GM12878 (cell line): ENCODE results near the gene TENT5A. TPM values are rescaled to one million over a fixed set of nuclear protein-coding genes. Genes with fewer than 3 reads are reported as not detected.

ENCODE experiments used
- ATAC-seq: fragments of 200-7000 bp; cut with Tn5 transposase; 3 replicates; pipeline ENCODE4 v1.9.1; 2020; ENCODE audit warnings: mild to moderate bottlenecking, moderate library complexity
- BruUV-seq: library from RNA; stranded (reverse); fragments of 400-500 nt; replicated peaks from 2 replicates; lab custom pipeline; 2021; lab: Mats Ljungman, UMichigan
- CTCF ChIA-PET: fragments of 300-600 bp; sonication (Branson Sonifier 250); formaldehyde crosslinking; extraction: SDS; loops from one replicate; lab custom pipeline; 2021; ENCODE audit warnings: inconsistent platforms; lab: Yijun Ruan, JAX
- POLR2A ChIA-PET: fragments of 350-600 bp; formaldehyde crosslinking; extraction: SDS; loops from one replicate; lab custom pipeline; 2021; ENCODE audit warnings: inconsistent platforms; lab: Charles Lee
- RAD21 ChIA-PET: fragments of 300-600 bp; sonication (Branson Sonifier 250); formaldehyde crosslinking; loops from one replicate; lab custom pipeline; 2023; ENCODE audit warnings: antibody characterized with exemption; ENCODE audit not compliant: unreplicated experiment; lab: Charles Lee
- SMC1A ChIA-PET: fragments of 300-600 bp; sonication (Branson Sonifier 250); formaldehyde crosslinking; loops from one replicate; lab custom pipeline; 2023; ENCODE audit not compliant: unreplicated experiment, uncharacterized antibody; lab: Charles Lee
- DNase-seq: peaks from one replicate; pipeline ENCODE4 v3.0.0-alpha.2; 2011; ENCODE audit warnings: low read depth, low spot score
- FAIRE-seq: peaks from 3 replicates; lab custom pipeline; 2011; peaks lifted over from hg19 to GRCh38; lab: Jason Lieb, UNC
- H2AFZ ChIP-seq: 2 replicates; pipeline ENCODE4 v1.6.0; 2011; ENCODE audit warnings: low read depth, low read length, control low read depth; ENCODE audit not compliant: control insufficient read depth
- H3K27ac ChIP-seq: 2 replicates; pipeline ENCODE4 v1.5.1; 2011; ENCODE audit warnings: control low read depth; ENCODE audit not compliant: control insufficient read depth, insufficient read depth
- H3K27me3 ChIP-seq, 2 experiments: replicated peaks in 1 of 2; 2 replicates each; pipeline versions ENCODE4 v1.6.0 to v1.6.1; 2011; ENCODE audit warnings: low read length in 1 of 2; ENCODE audit not compliant: control insufficient read depth in 2 of 2, insufficient read depth in 2 of 2
- H3K36me3 ChIP-seq, 2 experiments: 2 replicates each; pipeline ENCODE4 v1.5.1; 2011; ENCODE audit warnings: low read length in 1 of 2; ENCODE audit not compliant: control insufficient read depth in 2 of 2, insufficient read depth in 2 of 2
- H3K4me1 ChIP-seq: 2 replicates; pipeline ENCODE4 v1.6.1; 2011; ENCODE audit warnings: mild to moderate bottlenecking, low read length, moderate library complexity, mixed read lengths; ENCODE audit not compliant: control insufficient read depth, insufficient read depth
- H3K4me2 ChIP-seq: 2 replicates; pipeline ENCODE4 v1.6.0; 2011; ENCODE audit warnings: control low read depth; ENCODE audit not compliant: control insufficient read depth, insufficient read depth
- H3K4me3 ChIP-seq: fragments of 200-600 bp; sonication (generic); 2 replicates; pipeline ENCODE4 v1.5.1; 2016
- H3K79me2 ChIP-seq: 2 replicates; pipeline ENCODE4 v1.6.0; 2011; ENCODE audit warnings: low read length; ENCODE audit not compliant: control insufficient read depth, insufficient read depth
- H3K9ac ChIP-seq: 2 replicates; pipeline ENCODE4 v1.8.0; 2011; ENCODE audit warnings: low read length, control low read depth, mixed read lengths; ENCODE audit not compliant: control insufficient read depth, insufficient read depth
- H3K9me3 ChIP-seq: replicated peaks from 3 replicates; pipeline ENCODE4 v1.5.1; 2011; ENCODE audit warnings: mild to moderate bottlenecking, low read length; ENCODE audit not compliant: control insufficient read depth, insufficient read depth
- H4K20me1 ChIP-seq: 2 replicates; pipeline ENCODE4 v1.6.0; 2011; ENCODE audit not compliant: control insufficient read depth, insufficient read depth
- BCL11A ChIP-seq: IDR thresholded peaks from 2 replicates; pipeline ENCODE4 v1.6.1; 2011; ENCODE audit warnings: low read depth, low read length
- IRF5 ChIP-seq: fragments of 450-650 bp; IDR thresholded peaks from 2 replicates; pipeline ENCODE4 v1.6.1; 2017; ENCODE audit warnings: borderline replicate concordance
- SRF ChIP-seq, 2 experiments: IDR thresholded peaks; 2 replicates each; pipeline ENCODE4 v1.6.1; 2011; ENCODE audit warnings: low read depth in 2 of 2, low read length in 2 of 2, mild to moderate bottlenecking in 1 of 2, moderate library complexity in 1 of 2
- TBL1XR1 ChIP-seq: IDR thresholded peaks from 2 replicates; pipeline ENCODE4 v1.6.1; 2012; ENCODE audit warnings: low read depth, low read length, improper control_type of control experiment
- TCF12 ChIP-seq: IDR thresholded peaks from 2 replicates; pipeline ENCODE4 v1.6.1; 2011; ENCODE audit warnings: low read depth, mild to moderate bottlenecking, low read length
- USF1 ChIP-seq: IDR thresholded peaks from 2 replicates; pipeline ENCODE4 v1.6.1; 2011; ENCODE audit warnings: borderline replicate concordance, low read depth, mild to moderate bottlenecking, moderate library complexity, mixed read lengths, low read length; ENCODE audit not compliant: insufficient read depth; ENCODE audit errors: extremely low read length
- ZBED1 ChIP-seq: IDR thresholded peaks from 2 replicates; pipeline ENCODE4 v1.6.1; 2016; ENCODE audit warnings: borderline replicate concordance
- ZNF24 ChIP-seq: fragments of 450-650 bp; IDR thresholded peaks from 2 replicates; pipeline ENCODE4 v1.6.1; 2017; ENCODE audit warnings: antibody characterized with exemption, mild to moderate bottlenecking
- ZSCAN29 ChIP-seq: fragments of 450-650 bp; IDR thresholded peaks from 2 replicates; pipeline ENCODE4 v1.6.1; 2017; ENCODE audit warnings: mild to moderate bottlenecking, moderate library complexity
- WGBS: methylation state at CpG from one replicate; pipeline ENCODE4 v1.1.6; 2016; ENCODE audit warnings: low lambda C conversion rate; ENCODE audit not compliant: insufficient replicate concordance, insufficient coverage; ENCODE audit errors: missing lambda C conversion rate; 5-methylcytosine and 5-hydroxymethylcytosine counted together
- in situ Hi-C: fragments of 300-500 bp; cut with MboI; formaldehyde crosslinking; loops from 9 replicates; pipeline ENCODE4 v1.14.3; 2018; ENCODE audit warnings: mixed read lengths
- intact Hi-C: fragments of 100-400 bp; cut with micrococcal nuclease; formaldehyde crosslinking; loops from one replicate; pipeline ENCODE4 v1.14.2; 2022; ENCODE audit not compliant: unreplicated experiment
- polyA plus RNA-seq, 11 experiments: library from polyadenylated mRNA; depleted of rRNA in 4 of 11; unstranded in 6 of 11; stranded (reverse) in 5 of 11; fragments of >200 nt; fragmentation: Nextera tagmentation in 4 of 11; fragmentation: Illumina TruSeq in 1 of 11; extraction: Ambion mirVana in 4 of 11; extraction: Trizol in 1 of 11; gene quantifications; 1 replicate in 1 of 11; 2 replicates in 10 of 11; pipeline versions ENCODE4 v1.2.1 to v1.2.3, GENCODE V29; 2011 to 2016; ENCODE audit warnings: inconsistent platforms in 2 of 11, missing spikeins in 2 of 11, low read depth in 1 of 11
- total RNA-seq, 4 experiments: library from RNA; depleted of rRNA in 3 of 4; stranded (reverse); fragments of >200 nt in 3 of 4; fragmentation: Illumina TruSeq in 1 of 4; extraction: Trizol in 1 of 4; gene quantifications; 2 replicates each; pipeline versions ENCODE4 v1.2.1 to v1.2.3, GENCODE V29; 2013 to 2021

TENT5A gene
- total and polyA plus RNA-seq, 10 of the 15 experiments (the other 5 are each of a cell fraction or from before 2014, with no cell fraction given), result 0.25 to 9.6 (median 0.48) TPM

- H3K9me3 ChIP-seq, result peaks cover 1% of the 10 kb centered on the region; the same call in 1 of the 3 replicates
- intact Hi-C loops, result loop anchor here (5.0 to 10.0 kb wide), 3 partner anchors 257 to 1535 kb away; no protein-coding TSS in a partner anchor
- peaks cover 0 to 10% of the 10 kb centered on the region in 2 experiments for H3K27me3 ChIP-seq
- H3K4me2 ChIP-seq, result no peak overlapping the region; the same call in 1 of the 2 replicates
- ATAC-seq, result no peak
- no TSS peak for BruUV-seq
- no peaks in the 10 kb centered on the region for H3K36me3 ChIP-seq
- H3K79me2 ChIP-seq, result no peaks in the 10 kb centered on the region
- no peak for FAIRE-seq
- no peak overlapping the region for H3K27ac ChIP-seq
- in situ Hi-C loops, result no loop called here
- H4K20me1 ChIP-seq, result no peaks in the 10 kb centered on the region
- CTCF ChIA-PET, result no interaction called here
- no peak overlapping the region for H3K4me3 ChIP-seq
- H3K4me1 ChIP-seq, result no peaks in the 10 kb centered on the region
- DNase-seq, result no peak
- WGBS, result 26% methylated on average over 5 of the region's 5 CpGs
- no peak overlapping the region for H3K9ac ChIP-seq
- POLR2A ChIA-PET, result no interaction called here
- TF ChIP-seq ZNF24, result no peak
- no peak overlapping the region for H2AFZ ChIP-seq
- RAD21 ChIA-PET, result interaction anchor here (2.3 to 4.0 kb wide), 2 partner anchors 16 to 19 kb away, joined by 6 to 15 read pairs; no protein-coding TSS in a partner anchor
- SMC1A ChIA-PET, result interaction anchor here (0.8 to 3.0 kb wide), 2 partner anchors 21 to 245 kb away, joined by 3 to 13 read pairs; no protein-coding TSS in a partner anchor
These were observed 2.3 kb downstream of the TENT5A start for GRCh38 chr6:81750200-81750599.

GRCh38 chr6:81749707-81750106 is 2.8 kb downstream of the TENT5A start:
- CTCF ChIA-PET, result interaction anchor here (2.1 kb wide), 1 partner anchor 8 kb away, joined by 6 read pairs; no protein-coding TSS in a partner anchor
- 31% methylated on average over 5 of the region's 5 CpGs for WGBS
- Histone ChIP-seq H3K36me3 (no peaks in the 10 kb centered on the region), H3K9ac (no peak overlapping the region), H3K79me2 (no peaks in the 10 kb centered on the region), H3K4me1 (no peaks in the 10 kb centered on the region), H4K20me1 (no peaks in the 10 kb centered on the region), H3K4me3 (no peak overlapping the region), H2AFZ (no peak overlapping the region), H3K4me2 (no peak overlapping the region), H3K9me3 (peaks cover 1% of the 10 kb centered on the region; the same call in 1 of the 3 replicates)
- no TSS peak for BruUV-seq
- RAD21 ChIA-PET, result interaction anchor here (2.3 to 4.0 kb wide), 2 partner anchors 15 to 18 kb away, joined by 6 to 15 read pairs; no protein-coding TSS in a partner anchor
- intact Hi-C loops, result loop anchor here (5.0 to 10.0 kb wide), 3 partner anchors 258 to 1535 kb away; no protein-coding TSS in a partner anchor
- FAIRE-seq, result no peak
- ATAC-seq, result no peak
- in situ Hi-C loops, result loop anchor here (10.0 kb wide), 1 partner anchor 1145 kb away; no protein-coding TSS in a partner anchor
- POLR2A ChIA-PET, result no interaction called here
- DNase-seq, result no peak
- SMC1A ChIA-PET, result interaction anchor here (0.8 to 3.0 kb wide), 8 partner anchors 10 to 245 kb away, joined by 3 to 13 read pairs (median 4); no protein-coding TSS in a partner anchor
- no peak for TF ChIP-seq USF1
- no peak for TF ChIP-seq SRF (IDR thresholded peaks at IDR 0.05; ENCODE audit: low read depth in 2 of 2, low read length in 2 of 2)
- TF ChIP-seq IRF5, result no peak
- TF ChIP-seq TCF12, result no peak
- no peak for TF ChIP-seq BCL11A
- TF ChIP-seq ZSCAN29, result no peak
- TF ChIP-seq TBL1XR1, result no peak
- TF ChIP-seq ZBED1, result no peak
- TF ChIP-seq, all 136 proteins: peak for 0
- Histone ChIP-seq H3K27me3 (peaks cover 0 to 10% of the 10 kb centered on the region in 2 experiments), H3K27ac (no peak overlapping the region)
